GM12801 (cell line): ENCODE results near the gene CEP112.

Source experiments
- TF ChIP-seq, protein P1 (sequence below): IDR thresholded peaks from one replicate; pipeline ENCODE4 v1.5.1; 2011; ENCODE audit warnings: control low read depth; ENCODE audit not compliant: insufficient read length; ENCODE audit errors: extremely low read depth

CEP112 gene

DNA sequence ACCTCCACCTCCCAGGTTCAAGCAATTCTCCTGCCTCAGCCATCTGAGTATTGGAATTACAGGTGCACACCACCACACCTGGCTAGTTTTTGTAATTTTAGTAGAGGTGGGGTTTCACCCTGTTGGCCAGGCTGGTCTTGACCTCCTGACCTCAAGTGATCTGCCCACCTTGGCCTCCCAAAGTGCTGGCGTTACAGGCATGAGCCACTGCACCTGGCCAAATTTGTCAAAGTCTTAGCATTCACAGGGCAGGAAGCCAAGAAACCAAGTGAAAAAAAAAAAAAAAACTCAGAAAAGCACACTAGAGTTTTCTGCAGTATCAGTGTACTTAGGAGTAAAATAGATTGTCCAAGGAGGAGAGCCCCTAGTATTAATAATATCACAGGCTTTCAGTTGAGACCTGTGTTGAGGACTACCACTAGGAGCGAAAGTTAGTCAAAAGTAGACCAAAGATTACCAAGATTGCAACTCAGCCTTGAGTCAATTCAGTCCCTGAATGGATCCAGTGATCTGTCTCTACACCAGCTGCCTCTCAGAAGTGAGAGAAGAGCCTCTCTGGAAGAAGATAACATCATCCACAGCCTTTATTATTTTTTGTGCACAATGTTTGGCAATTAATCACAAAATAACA lies 159.7 kb downstream of the CEP112 start:
- TF ChIP-seq, protein P1, sequence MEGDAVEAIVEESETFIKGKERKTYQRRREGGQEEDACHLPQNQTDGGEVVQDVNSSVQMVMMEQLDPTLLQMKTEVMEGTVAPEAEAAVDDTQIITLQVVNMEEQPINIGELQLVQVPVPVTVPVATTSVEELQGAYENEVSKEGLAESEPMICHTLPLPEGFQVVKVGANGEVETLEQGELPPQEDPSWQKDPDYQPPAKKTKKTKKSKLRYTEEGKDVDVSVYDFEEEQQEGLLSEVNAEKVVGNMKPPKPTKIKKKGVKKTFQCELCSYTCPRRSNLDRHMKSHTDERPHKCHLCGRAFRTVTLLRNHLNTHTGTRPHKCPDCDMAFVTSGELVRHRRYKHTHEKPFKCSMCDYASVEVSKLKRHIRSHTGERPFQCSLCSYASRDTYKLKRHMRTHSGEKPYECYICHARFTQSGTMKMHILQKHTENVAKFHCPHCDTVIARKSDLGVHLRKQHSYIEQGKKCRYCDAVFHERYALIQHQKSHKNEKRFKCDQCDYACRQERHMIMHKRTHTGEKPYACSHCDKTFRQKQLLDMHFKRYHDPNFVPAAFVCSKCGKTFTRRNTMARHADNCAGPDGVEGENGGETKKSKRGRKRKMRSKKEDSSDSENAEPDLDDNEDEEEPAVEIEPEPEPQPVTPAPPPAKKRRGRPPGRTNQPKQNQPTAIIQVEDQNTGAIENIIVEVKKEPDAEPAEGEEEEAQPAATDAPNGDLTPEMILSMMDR, result no peak

DNA sequence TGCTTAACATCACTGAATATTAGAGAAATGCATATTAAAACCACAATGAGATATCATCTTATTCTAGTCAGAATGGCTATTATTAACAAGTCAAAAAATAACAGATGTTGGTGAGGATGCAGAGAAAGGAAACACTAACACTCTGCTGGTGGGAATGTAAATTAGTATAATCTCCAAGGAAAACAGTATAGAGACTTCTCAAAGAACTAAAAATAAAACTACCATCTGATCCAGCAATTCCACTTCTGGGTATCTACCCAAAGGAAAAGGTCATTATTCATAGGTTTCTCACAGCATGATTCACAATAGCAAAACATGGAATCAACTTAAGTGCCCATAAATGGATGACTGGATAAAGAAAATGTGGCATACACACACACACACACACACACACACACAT lies 166.4 kb downstream of the CEP112 start:
- TF ChIP-seq, protein P1, result no peak

DNA sequence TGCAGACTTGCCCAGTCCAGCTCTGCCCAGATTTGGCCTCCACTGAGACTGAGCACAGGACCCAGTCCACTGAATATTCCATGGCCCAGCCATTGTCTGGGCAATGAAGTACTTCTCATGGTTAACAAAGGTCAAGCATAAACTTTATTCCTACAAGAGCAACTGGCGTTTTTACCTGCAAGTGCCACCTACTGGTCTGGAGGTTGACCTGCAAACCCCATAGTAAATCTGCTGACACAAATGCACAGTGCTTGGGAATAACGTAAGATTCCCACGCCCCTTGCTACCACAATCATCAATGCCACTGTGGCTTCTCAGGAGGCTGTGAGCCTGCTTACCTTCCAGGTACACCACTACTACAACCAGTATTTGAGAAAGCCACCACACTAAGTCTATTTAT lies 170.2 kb downstream of the CEP112 start:
- TF ChIP-seq, protein P1, result no peak

DNA sequence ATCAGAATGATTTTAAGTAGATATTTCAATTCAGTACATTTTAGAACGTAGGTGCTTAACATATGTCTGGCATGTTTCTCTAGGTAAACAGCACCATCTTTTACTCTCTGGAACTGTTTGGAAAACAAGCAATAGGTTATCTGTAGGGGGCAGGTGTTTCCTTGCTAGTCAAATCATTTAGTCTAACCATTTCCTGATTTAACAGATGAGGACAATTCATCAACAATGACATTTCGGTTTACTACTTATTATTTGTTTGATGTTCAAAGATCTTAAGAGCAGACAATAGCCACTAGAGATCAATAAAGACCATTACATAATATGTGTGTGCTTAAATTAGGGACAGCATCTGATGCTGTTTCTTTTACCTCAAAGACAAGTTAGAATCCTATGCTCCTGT lies 173.1 kb downstream of the CEP112 start:
- TF ChIP-seq, protein P1, result no peak

DNA sequence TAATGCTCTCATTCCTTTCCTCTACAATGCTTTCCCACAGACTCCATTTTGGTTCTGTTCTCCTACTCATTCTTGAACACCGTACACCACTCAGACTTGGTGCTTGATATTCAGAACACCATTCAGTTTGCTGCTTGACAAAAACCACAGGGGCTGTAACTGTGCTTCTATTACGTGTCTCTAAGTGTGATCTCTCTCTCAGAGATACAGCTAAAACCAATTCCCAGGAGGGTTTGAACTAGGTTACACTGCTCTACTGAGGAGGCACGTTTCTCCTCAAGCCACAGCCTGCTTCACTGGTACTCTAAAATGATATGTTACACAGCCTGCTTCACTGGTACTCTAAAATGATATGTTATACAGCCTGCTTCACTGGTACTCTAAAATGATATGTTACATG lies 175.7 kb downstream of the CEP112 start:
- TF ChIP-seq, protein P1, result no peak

DNA sequence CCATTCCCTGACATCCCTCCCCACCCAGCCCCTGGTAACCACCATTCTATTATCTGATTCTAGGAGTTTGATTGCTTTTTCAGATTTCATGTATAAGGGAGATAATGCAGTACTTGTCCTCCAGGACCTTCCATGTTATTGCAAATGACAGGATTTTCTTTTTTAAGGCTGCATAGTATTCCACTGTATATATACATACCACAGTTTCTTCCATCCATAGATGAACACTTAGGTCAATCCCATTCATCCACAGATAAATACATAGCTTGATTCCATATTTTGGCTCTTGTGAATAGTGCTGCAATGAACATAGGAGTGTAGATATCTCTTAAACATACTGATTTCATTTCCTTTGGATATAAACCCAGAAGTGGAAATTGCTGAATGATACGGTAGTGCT lies 183.3 kb downstream of the CEP112 start:
- TF ChIP-seq, protein P1, result no peak

DNA sequence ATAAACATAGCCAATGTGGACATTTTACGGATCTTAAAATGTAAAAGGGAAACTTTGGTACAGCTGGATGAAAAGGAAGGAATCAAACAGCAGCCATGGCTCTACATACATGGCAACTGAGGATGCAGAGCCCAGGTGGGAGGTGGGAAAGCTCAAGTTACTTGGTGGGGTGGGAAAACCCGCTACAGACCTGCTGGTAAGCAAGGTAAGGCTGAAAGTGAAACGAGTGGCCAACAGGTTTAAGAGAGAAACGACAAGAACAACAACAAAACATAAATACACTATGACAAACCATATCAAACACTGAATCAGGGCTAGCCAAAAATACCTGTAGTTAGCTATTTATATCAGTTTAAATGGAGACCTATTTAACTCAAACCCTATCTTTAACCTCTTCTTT lies 185.3 kb downstream of the CEP112 start:
- TF ChIP-seq, protein P1, result no peak
